ENCODE measurements around the gene RAB27A. TPM values are rescaled to one million over a fixed set of nuclear protein-coding genes. Genes with fewer than 3 reads are reported as not detected.

RAB27A gene
- total and polyA plus RNA-seq, 9 of the 15 experiments (the other 6 are each of a cell fraction or from before 2014, with no cell fraction given): 31.5 to 171 (median 80.4) TPM

- TF ChIP-seq CEBPZ (IDR thresholded peaks at IDR 0.05; ENCODE audit: borderline replicate concordance, low read depth, low read length) (no peak), FOXA3 (CRISPR knock-in tag; conservative IDR thresholded peaks at IDR 0.05 in 1 of 2, IDR thresholded peaks at IDR 0.05 in 1 of 2) (no peak), ZNF407 (IDR thresholded peaks at IDR 0.05; ENCODE audit: low read depth) (no peak; the same call in 1 of the 2 replicates), MAFF (IDR thresholded peaks at IDR 0.05; ENCODE audit: low read length) (no peak), MEIS2 (IDR thresholded peaks at IDR 0.05; ENCODE audit: partially characterized antibody) (no peak), XRCC3 (IDR thresholded peaks at IDR 0.05) (no peak), CBFA2T2 (conservative IDR thresholded peaks at IDR 0.05) (no peak), ZNF444 (CRISPR knock-in tag; IDR thresholded peaks at IDR 0.05) (no peak), ZNF699 (CRISPR knock-in tag; IDR thresholded peaks at IDR 0.05; ENCODE audit: insufficient replicate concordance) (no peak), NCOA6 (IDR thresholded peaks at IDR 0.05) (no peak), ARID4B (CRISPR knock-in tag; IDR thresholded peaks at IDR 0.05) (peak; percentile 62)
Measured at GRCh38 chr15:55289746-55290527, at the start of gene RAB27A (continued).
